ENCODE measurements around the gene FAM149A. TPM values are rescaled to one million over a fixed set of nuclear protein-coding genes. Genes with fewer than 3 reads are reported as not detected.

FAM149A gene
- total RNA-seq, 4 donors from 2014 or later = 0.83 to 11.4 (median 4.0) TPM

GRCh38 chr4:186116697-186117096, 12.2 kb downstream of the FAM149A start:
- no peaks in the 10 kb centered on the region for H3K9me3 ChIP-seq
- H3K27ac ChIP-seq = no peak overlapping the region
- no peaks in the 10 kb centered on the region for H3K36me3 ChIP-seq
- intact Hi-C loops (cut with DNase I) = no loop called here
- peaks cover 0 to 3% (median 0%) of the 10 kb centered on the region in 4 donors for H3K27me3 ChIP-seq
- DNase-seq = no peak
- no peak for TF ChIP-seq CTCF (IDR thresholded peaks at IDR 0.05)
- no peak for TF ChIP-seq POLR2A (IDR thresholded peaks at IDR 0.05)
- H3K4me1 ChIP-seq = no peaks in the 10 kb centered on the region
- WGBS, 2 donors = 70 to 75% methylated on average over 2 of the region's 2 CpGs
- no peak overlapping the region for H3K4me3 ChIP-seq

- no peak for TF ChIP-seq POLR2A (IDR thresholded peaks at IDR 0.05)
- TF ChIP-seq CTCF (IDR thresholded peaks at IDR 0.05) = no peak
- Histone ChIP-seq H3K27me3 (peaks cover 0 to 3% (median 0%) of the 10 kb centered on the region in 4 donors), H3K36me3 (no peaks in the 10 kb centered on the region), H3K27ac (no peak overlapping the region), H3K4me1 (no peaks in the 10 kb centered on the region), H3K4me3 (peak overlapping the region in 1 of 4 donors; percentile 30), H3K9me3 (no peaks in the 10 kb centered on the region)
- no peak for DNase-seq
- WGBS, 2 donors = 52 to 63% methylated on average over 7 of the region's 7 CpGs
- intact Hi-C loops (cut with DNase I) = no loop called here
Measured at GRCh38 chr4:186118582-186118981, 14.1 kb downstream of the FAM149A start.

- intact Hi-C loops (cut with DNase I) = no loop called here
- TF ChIP-seq CTCF (IDR thresholded peaks at IDR 0.05) (no peak), POLR2A (IDR thresholded peaks at IDR 0.05) (no peak)
- H3K36me3 ChIP-seq = no peaks in the 10 kb centered on the region
- peaks cover 0 to 3% (median 0%) of the 10 kb centered on the region in 4 donors for H3K27me3 ChIP-seq
- H3K4me3 ChIP-seq = no peak overlapping the region
- no peaks in the 10 kb centered on the region for H3K9me3 ChIP-seq
- DNase-seq = no peak
- no peak overlapping the region for H3K27ac ChIP-seq
- 80 to 86% methylated on average over 2 of the region's 2 CpGs for WGBS, 2 donors
- H3K4me1 ChIP-seq = no peaks in the 10 kb centered on the region
Measured at GRCh38 chr4:186121057-186121456, 16.6 kb downstream of the FAM149A start.

- WGBS, 2 donors = 94 to 95% methylated on average over 2 to 3 of the region's 3 CpGs
Measured at GRCh38 chr4:186128842-186129241, 24.3 kb downstream of the FAM149A start.

GRCh38 chr4:186131935-186132334, 27.4 kb downstream of the FAM149A start:
- no peak overlapping the region for H3K4me3 ChIP-seq
- H3K27ac ChIP-seq = no peak overlapping the region
- WGBS, 2 donors = 70 to 78% methylated on average over 2 of the region's 2 CpGs
- peaks cover 0 to 6% (median 0%) of the 10 kb centered on the region in 3 donors for H3K4me1 ChIP-seq
- DNase-seq = no peak
- TF ChIP-seq CTCF (IDR thresholded peaks at IDR 0.05) = no peak
- TF ChIP-seq POLR2A (IDR thresholded peaks at IDR 0.05) = no peak
- no peaks in the 10 kb centered on the region for H3K9me3 ChIP-seq
- no peaks in the 10 kb centered on the region for H3K27me3 ChIP-seq
- intact Hi-C loops (cut with DNase I) = no loop called here
- H3K36me3 ChIP-seq = no peaks in the 10 kb centered on the region

More at GRCh38 chr4:186128842-186129241, 24.3 kb downstream of the FAM149A start:
- Histone ChIP-seq H3K36me3 (no peaks in the 10 kb centered on the region), H3K9me3 (no peaks in the 10 kb centered on the region), H3K4me3 (no peak overlapping the region), H3K27ac (no peak overlapping the region), H3K4me1 (peaks cover 0 to 6% (median 0%) of the 10 kb centered on the region in 3 donors), H3K27me3 (no peaks in the 10 kb centered on the region)
- no peak for TF ChIP-seq POLR2A (IDR thresholded peaks at IDR 0.05)
- no peak for TF ChIP-seq CTCF (IDR thresholded peaks at IDR 0.05)
- DNase-seq = no peak
- intact Hi-C loops (cut with DNase I) = no loop called here

Measured in esophagus squamous epithelium (tissue), 5 donors.